ENCODE results near the gene SPSB1.

The SPSB1 gene

GRCh38 chr1:9292361-9293240, at the start of gene SPSB1:
TSS of gene SPSB1 (plus strand) at chr1:9292894. CDS start at chr1:9355892, 62,998 bp downstream.
- DNase-seq: peak; percentile 62 to 68

GRCh38 chr1:9243066-9243739, 49.5 kb upstream of the SPSB1 start:
- DNase-seq: no peak

- DNase-seq: no peak
These were observed 48.0 kb upstream of the SPSB1 start for GRCh38 chr1:9244501-9245229.

GRCh38 chr1:9245230-9245619, 47.5 kb upstream of the SPSB1 start:
- no peak for DNase-seq

GRCh38 chr1:9245661-9246060, 47.0 kb upstream of the SPSB1 start:
- DNase-seq: no peak

GRCh38 chr1:9246215-9246614, 46.5 kb upstream of the SPSB1 start:
- no peak for DNase-seq

- DNase-seq: no peak
These were observed 45.6 kb upstream of the SPSB1 start for GRCh38 chr1:9246841-9247785.

- no peak for DNase-seq
These were observed 44.8 kb upstream of the SPSB1 start for GRCh38 chr1:9247894-9248293.

- no peak for DNase-seq
These were observed 44.1 kb upstream of the SPSB1 start for GRCh38 chr1:9248341-9249262.

GRCh38 chr1:9249263-9249533, 43.5 kb upstream of the SPSB1 start:
- DNase-seq: no peak

GRCh38 chr1:9249534-9250410, 42.9 kb upstream of the SPSB1 start:
- DNase-seq: peak in 1 of 2 donors; percentile 13

- no peak for DNase-seq
These were observed 42.0 kb upstream of the SPSB1 start for GRCh38 chr1:9250411-9251381.

- no peak for DNase-seq
These were observed 41.2 kb upstream of the SPSB1 start for GRCh38 chr1:9251501-9251900.

GRCh38 chr1:9253004-9253403, 39.7 kb upstream of the SPSB1 start:
- no peak for DNase-seq

GRCh38 chr1:9253453-9254105, 39.1 kb upstream of the SPSB1 start:
- no peak for DNase-seq

GRCh38 chr1:9256332-9256731, 36.4 kb upstream of the SPSB1 start:
- no peak for DNase-seq

- no peak for DNase-seq
These were observed 34.8 kb upstream of the SPSB1 start for GRCh38 chr1:9257851-9258250.

- no peak for DNase-seq
These were observed 34.1 kb upstream of the SPSB1 start for GRCh38 chr1:9258629-9259028.
